G401 (cell line): Measurements from ENCODE around the gene SELENOM. TPM values are rescaled to one million over a fixed set of nuclear protein-coding genes. Genes with fewer than 3 reads are reported as not detected.

Experiments used
- DNase-seq: peaks from one replicate; pipeline ENCODE4 v3.0.0-alpha.2; 2015; ENCODE audit warnings: low spot score
- in situ Hi-C: cut with HindIII; loops from 2 replicates; pipeline ENCODE4 v1.10.0; 2016; ENCODE audit warnings: low sequenced_read_pairs, mixed read lengths
- total RNA-seq: library from RNA; depleted of rRNA; stranded (reverse); fragments of >200 nt; shearing (Covaris generic); gene quantifications from 2 replicates; pipeline ENCODE4 v1.2.3, GENCODE V29; 2014; rRNA removed

SELENOM gene
- total RNA-seq, 1 experiment from 2014 or later: 55.1 TPM

DNA sequence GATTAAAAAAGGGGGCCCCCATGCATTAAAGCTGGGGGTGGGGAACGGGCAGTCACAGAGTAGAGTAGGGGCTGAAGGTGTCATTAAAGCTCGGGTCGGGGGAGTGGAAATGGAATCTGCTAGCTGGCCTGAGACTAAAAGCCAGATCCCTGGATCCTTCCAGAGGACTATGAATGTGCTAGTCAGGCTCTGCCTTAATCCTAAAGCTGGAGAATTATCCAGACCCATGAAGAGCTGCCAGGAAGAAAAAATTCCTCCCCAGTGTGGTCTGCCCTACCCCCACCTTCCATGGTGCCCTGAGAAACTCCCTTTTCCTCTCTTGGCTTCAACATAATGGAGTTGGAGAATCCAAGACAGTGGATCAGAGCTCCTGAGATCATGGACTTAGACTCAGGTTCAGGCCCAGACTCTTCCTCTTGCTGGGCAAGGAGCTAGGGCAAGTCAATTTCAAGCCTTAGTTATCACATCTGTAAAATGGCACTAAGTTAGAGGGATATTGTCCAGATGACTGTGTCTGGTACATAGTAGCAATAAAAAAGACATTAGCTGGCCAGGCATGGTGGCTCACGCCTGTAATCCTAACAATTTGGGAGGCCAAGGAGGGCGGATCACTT, 50.3 kb downstream of the SELENOM start:
- in situ Hi-C loops: no loop called here
- DNase-seq: no peak

DNA sequence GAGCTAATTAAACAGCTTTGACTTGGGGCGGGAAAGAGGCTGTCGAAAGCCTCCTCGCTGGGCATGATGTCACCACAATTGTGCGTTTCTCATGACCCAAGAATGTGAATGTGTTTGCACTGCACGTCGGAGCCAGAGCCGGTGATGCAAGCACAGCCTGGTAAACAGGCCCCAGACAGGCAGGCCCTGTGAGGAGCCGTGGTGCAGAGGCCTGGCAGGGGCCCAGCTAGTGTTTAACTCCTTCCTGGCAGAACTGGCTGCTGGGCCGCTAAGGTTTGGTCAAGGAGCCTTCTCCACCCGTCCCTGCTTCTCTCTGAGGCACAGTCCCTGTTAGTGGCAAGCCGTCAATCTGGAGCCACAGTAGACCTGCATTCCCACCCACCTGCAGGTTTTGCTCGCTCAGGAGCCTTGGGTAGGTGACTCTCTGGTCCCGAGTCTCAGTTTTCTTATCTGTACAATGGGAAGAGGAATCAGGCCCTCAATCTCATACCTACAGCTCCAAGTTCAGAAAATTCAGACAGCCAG, 51.7 kb downstream of the SELENOM start:
- DNase-seq: peak; percentile 56
- in situ Hi-C loops: no loop called here

DNA sequence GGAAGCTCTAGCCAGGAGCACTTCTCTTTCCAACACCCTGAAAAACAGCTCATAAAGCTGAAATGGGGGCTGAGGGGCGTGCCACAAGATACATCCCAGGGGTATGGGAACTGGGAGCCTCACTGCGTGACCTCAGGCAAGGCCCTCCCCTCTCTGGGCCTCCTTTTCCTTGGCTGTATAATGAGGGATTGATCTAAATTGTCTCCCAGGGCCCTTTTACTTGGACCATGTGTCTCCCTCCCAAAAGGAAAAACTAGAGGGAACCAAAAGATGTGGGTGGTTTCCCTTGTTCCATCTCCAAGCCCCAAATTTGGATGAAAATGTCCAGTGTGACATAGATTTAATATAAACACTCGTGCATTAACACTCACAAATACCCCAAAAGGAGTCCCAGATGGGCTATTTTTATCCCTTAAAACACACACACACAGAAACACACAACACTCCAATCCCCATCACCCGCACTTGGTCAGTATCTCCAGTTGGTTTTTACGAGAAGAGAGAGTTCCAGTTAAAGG, 52.2 kb downstream of the SELENOM start:
- in situ Hi-C loops: no loop called here
- no peak for DNase-seq

Other genes with a start within 250 kb of the SELENOM start
- 17.5 and 28.8 TPM in 2 replicates for gene MORC2, start 138.8 kb downstream of the SELENOM start, total RNA-seq
- gene TUG1, start 138.3 kb downstream of the SELENOM start, total RNA-seq: 34.4 and 41.8 TPM in 2 replicates
- 27.9 and 38.9 TPM in 2 replicates for gene SMTN, start 26.2 kb downstream of the SELENOM start, total RNA-seq
- gene INPP5J, start 15.4 kb upstream of the SELENOM start, total RNA-seq: 0.74 and 3.0 TPM in 2 replicates
- 4.4 and 4.9 TPM in 2 replicates for gene PLA2G3, start 32.9 kb upstream of the SELENOM start, total RNA-seq
- 45.7 and 54.8 TPM in 2 replicates for gene RNF185, start 52.6 kb upstream of the SELENOM start, total RNA-seq
- gene LIMK2, start 104.7 kb upstream of the SELENOM start, total RNA-seq: 49.9 and 58.0 TPM in 2 replicates
- 9.3 and 12.5 TPM in 2 replicates for gene PIK3IP1, start 184.9 kb upstream of the SELENOM start, total RNA-seq
- gene PATZ1, start 238.8 kb upstream of the SELENOM start, total RNA-seq: 30.2 and 30.8 TPM in 2 replicates